ENCODE results near the gene PALLD.

GRCh38 chr4:168664242-168664891, 167.5 kb downstream of the PALLD start:
- no peak for TF ChIP-seq GATA2 (IDR thresholded peaks at IDR 0.05; ENCODE audit: low read depth, low read length)
- TF ChIP-seq GATA3 (IDR thresholded peaks at IDR 0.05; ENCODE audit: low read depth, low read length), result no peak
